Glutamatergic neuron (in vitro differentiated cells): ENCODE measurements around the gene BMS1. TPM values are rescaled to one million over a fixed set of nuclear protein-coding genes. Genes with fewer than 3 reads are reported as not detected.

ENCODE experiments used
- DNase-seq: peaks from one replicate; pipeline ENCODE4 v3.0.0; 2022
- H3K27ac Mint-ChIP-seq: one replicate; pipeline ENCODE4 v1.8.0; 2020; ENCODE audit warnings: mild to moderate bottlenecking, mixed read lengths, inconsistent platforms; ENCODE audit not compliant: unreplicated experiment
- H3K27me3 Mint-ChIP-seq: one replicate; pipeline ENCODE4 v1.8.0; 2020; ENCODE audit warnings: mild to moderate bottlenecking, moderate library complexity, mixed read lengths, inconsistent platforms; ENCODE audit not compliant: unreplicated experiment
- H3K36me3 Mint-ChIP-seq: one replicate; pipeline ENCODE4 v1.8.0; 2020; ENCODE audit warnings: mild to moderate bottlenecking, mixed read lengths, inconsistent platforms; ENCODE audit not compliant: unreplicated experiment
- H3K4me1 Mint-ChIP-seq: one replicate; pipeline ENCODE4 v1.8.0; 2020; ENCODE audit warnings: mild to moderate bottlenecking, low read depth, mixed read lengths, inconsistent platforms; ENCODE audit not compliant: unreplicated experiment
- H3K4me3 Mint-ChIP-seq: one replicate; pipeline ENCODE4 v1.8.0; 2020; ENCODE audit warnings: mild to moderate bottlenecking, mixed read lengths, inconsistent platforms; ENCODE audit not compliant: unreplicated experiment
- H3K9me3 Mint-ChIP-seq: one replicate; pipeline ENCODE4 v1.8.0; 2020; ENCODE audit warnings: mild to moderate bottlenecking, moderate library complexity, mixed read lengths, inconsistent platforms; ENCODE audit not compliant: unreplicated experiment
- CTCF ChIP-seq: fragments of 200-600 bp; sonication (generic); IDR thresholded peaks from one replicate; pipeline ENCODE4 v1.5.0; 2021; ENCODE audit not compliant: partially characterized antibody, unreplicated experiment
- total RNA-seq: library from RNA; stranded (reverse); fragmentation: NEBNext Ultra II Directional; extraction: Animal tissue kit (Norgen Biotek cat#: 25700); gene quantifications from one replicate; pipeline ENCODE4 v1.2.1, GENCODE V29; 2021; ENCODE audit not compliant: unreplicated experiment

Gene BMS1
- total RNA-seq, 1 donor from 2014 or later: 17.3 TPM

GRCh38 chr10:42755028-42755451 lies 27.6 kb upstream of the BMS1 start:
- TF ChIP-seq CTCF: peak; percentile 11
- Mint-ChIP-seq H3K9me3 (peaks cover 2% of the 10 kb centered on the region), H3K27ac (no peak overlapping the region), H3K4me1 (no peaks in the 10 kb centered on the region), H3K27me3 (peaks cover 16% of the 10 kb centered on the region), H3K36me3 (no peaks in the 10 kb centered on the region), H3K4me3 (no peak overlapping the region)
- DNase-seq: peak; percentile 43

- Mint-ChIP-seq H3K4me1 (no peaks in the 10 kb centered on the region), H3K4me3 (peak overlapping the region; percentile 63), H3K36me3 (no peaks in the 10 kb centered on the region), H3K27me3 (peaks cover 16% of the 10 kb centered on the region), H3K9me3 (peaks cover 2% of the 10 kb centered on the region), H3K27ac (no peak overlapping the region)
- TF ChIP-seq CTCF: peak; percentile 5
- no peak for DNase-seq
Observed at GRCh38 chr10:42755556-42756093, 27.0 kb upstream of the BMS1 start.

- H3K27me3 Mint-ChIP-seq: peaks cover 2% of the 10 kb centered on the region
- no peak overlapping the region for H3K4me3 Mint-ChIP-seq
- H3K36me3 Mint-ChIP-seq: no peaks in the 10 kb centered on the region
- H3K27ac Mint-ChIP-seq: no peak overlapping the region
- H3K9me3 Mint-ChIP-seq: no peaks in the 10 kb centered on the region
- no peaks in the 10 kb centered on the region for H3K4me1 Mint-ChIP-seq
- TF ChIP-seq CTCF: no peak
- no peak for DNase-seq
Observed at GRCh38 chr10:42767906-42768305, 14.7 kb upstream of the BMS1 start.

GRCh38 chr10:42768581-42769152 lies 13.9 kb upstream of the BMS1 start:
- Mint-ChIP-seq H3K4me3 (no peak overlapping the region), H3K4me1 (no peaks in the 10 kb centered on the region), H3K9me3 (no peaks in the 10 kb centered on the region), H3K27ac (no peak overlapping the region), H3K27me3 (peaks cover 3% of the 10 kb centered on the region), H3K36me3 (no peaks in the 10 kb centered on the region)
- DNase-seq: no peak
- TF ChIP-seq CTCF: no peak

- TF ChIP-seq CTCF: no peak
- Mint-ChIP-seq H3K27ac (no peak overlapping the region), H3K36me3 (no peaks in the 10 kb centered on the region), H3K27me3 (peaks cover 3% of the 10 kb centered on the region), H3K9me3 (no peaks in the 10 kb centered on the region), H3K4me3 (no peak overlapping the region), H3K4me1 (no peaks in the 10 kb centered on the region)
- DNase-seq: no peak
Observed at GRCh38 chr10:42769173-42769572, 13.4 kb upstream of the BMS1 start.
